OCI-LY7 (cell line): Measurements from ENCODE around the gene FAAP20.

ENCODE experiments used
- CTCF ChIP-seq: fragments of 200-600 bp; sonication (generic); conservative IDR thresholded peaks from 2 replicates; pipeline ENCODE4 v1.5.1; 2014; ENCODE audit warnings: mild to moderate bottlenecking, antibody characterized with exemption, low read length, moderate library complexity, mixed read lengths
- EZH2phosphoT487 ChIP-seq: fragments of 200-600 bp; sonication (generic); IDR thresholded peaks from 2 replicates; pipeline ENCODE4 v1.6.1; 2018; ENCODE audit warnings: low read depth, borderline replicate concordance, mild to moderate bottlenecking, mixed run types, antibody characterized with exemption, low read length, moderate library complexity, mixed read lengths

- no peak for TF ChIP-seq CTCF
- no peak for TF ChIP-seq EZH2phosphoT487
These were observed 40.2 kb upstream of the FAAP20 start for GRCh38 chr1:2234762-2235113.
